HL-60 (cell line): ENCODE results near the gene PXMP4.

Experiments used
- REST ChIP-seq: IDR thresholded peaks from 2 replicates; pipeline ENCODE4 v1.6.1; 2012; ENCODE audit warnings: low read depth; ENCODE audit not compliant: insufficient replicate concordance
- TF ChIP-seq, protein P1 (sequence below): IDR thresholded peaks from one replicate; pipeline ENCODE4 v1.5.1; 2011; ENCODE audit warnings: low read length, control low read depth, inconsistent platforms; ENCODE audit not compliant: insufficient read depth

DNA sequence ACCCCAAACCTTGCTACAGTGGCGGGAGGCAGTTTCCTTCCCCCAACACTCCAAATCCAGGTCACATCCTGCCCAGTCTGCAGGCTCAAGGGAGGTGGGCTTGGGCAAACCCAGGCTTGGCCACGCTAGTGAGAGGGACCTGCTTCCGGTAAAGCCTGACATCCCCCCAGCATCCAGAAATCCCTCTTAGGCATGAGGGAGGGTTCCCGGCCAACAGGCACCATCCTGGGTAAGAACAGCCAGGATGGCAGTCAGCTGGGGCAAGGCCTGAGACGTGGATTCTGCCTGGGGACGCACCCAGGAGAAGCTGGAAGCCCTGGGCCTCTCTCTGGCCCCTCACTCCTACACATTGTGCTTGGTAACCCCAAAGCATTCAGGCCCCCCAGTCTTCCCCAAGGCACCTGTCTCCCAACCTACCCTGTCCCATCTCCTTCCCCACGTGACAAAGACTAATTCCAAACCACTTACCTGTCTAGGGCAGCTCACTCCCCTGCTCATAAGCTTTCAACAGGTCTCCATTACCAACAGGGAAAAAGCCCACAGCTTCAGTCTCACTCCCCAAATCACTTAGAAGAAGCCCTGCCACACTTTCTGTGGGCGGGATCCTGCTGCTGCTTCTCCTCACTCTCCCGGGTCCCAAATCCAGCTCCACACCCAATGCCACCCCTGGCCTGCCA, 55.9 kb downstream of the PXMP4 start:
- no peak for TF ChIP-seq REST
- TF ChIP-seq, protein P1, sequence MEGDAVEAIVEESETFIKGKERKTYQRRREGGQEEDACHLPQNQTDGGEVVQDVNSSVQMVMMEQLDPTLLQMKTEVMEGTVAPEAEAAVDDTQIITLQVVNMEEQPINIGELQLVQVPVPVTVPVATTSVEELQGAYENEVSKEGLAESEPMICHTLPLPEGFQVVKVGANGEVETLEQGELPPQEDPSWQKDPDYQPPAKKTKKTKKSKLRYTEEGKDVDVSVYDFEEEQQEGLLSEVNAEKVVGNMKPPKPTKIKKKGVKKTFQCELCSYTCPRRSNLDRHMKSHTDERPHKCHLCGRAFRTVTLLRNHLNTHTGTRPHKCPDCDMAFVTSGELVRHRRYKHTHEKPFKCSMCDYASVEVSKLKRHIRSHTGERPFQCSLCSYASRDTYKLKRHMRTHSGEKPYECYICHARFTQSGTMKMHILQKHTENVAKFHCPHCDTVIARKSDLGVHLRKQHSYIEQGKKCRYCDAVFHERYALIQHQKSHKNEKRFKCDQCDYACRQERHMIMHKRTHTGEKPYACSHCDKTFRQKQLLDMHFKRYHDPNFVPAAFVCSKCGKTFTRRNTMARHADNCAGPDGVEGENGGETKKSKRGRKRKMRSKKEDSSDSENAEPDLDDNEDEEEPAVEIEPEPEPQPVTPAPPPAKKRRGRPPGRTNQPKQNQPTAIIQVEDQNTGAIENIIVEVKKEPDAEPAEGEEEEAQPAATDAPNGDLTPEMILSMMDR: no peak
